IPS-NIHi11 (cell line): ENCODE data around the gene ITGA11.

Experiments used
- DNase-seq: peaks from one replicate; pipeline ENCODE4 v3.0.0; 2012; ENCODE audit warnings: mixed read lengths, low spot score

The ITGA11 gene, protein sequence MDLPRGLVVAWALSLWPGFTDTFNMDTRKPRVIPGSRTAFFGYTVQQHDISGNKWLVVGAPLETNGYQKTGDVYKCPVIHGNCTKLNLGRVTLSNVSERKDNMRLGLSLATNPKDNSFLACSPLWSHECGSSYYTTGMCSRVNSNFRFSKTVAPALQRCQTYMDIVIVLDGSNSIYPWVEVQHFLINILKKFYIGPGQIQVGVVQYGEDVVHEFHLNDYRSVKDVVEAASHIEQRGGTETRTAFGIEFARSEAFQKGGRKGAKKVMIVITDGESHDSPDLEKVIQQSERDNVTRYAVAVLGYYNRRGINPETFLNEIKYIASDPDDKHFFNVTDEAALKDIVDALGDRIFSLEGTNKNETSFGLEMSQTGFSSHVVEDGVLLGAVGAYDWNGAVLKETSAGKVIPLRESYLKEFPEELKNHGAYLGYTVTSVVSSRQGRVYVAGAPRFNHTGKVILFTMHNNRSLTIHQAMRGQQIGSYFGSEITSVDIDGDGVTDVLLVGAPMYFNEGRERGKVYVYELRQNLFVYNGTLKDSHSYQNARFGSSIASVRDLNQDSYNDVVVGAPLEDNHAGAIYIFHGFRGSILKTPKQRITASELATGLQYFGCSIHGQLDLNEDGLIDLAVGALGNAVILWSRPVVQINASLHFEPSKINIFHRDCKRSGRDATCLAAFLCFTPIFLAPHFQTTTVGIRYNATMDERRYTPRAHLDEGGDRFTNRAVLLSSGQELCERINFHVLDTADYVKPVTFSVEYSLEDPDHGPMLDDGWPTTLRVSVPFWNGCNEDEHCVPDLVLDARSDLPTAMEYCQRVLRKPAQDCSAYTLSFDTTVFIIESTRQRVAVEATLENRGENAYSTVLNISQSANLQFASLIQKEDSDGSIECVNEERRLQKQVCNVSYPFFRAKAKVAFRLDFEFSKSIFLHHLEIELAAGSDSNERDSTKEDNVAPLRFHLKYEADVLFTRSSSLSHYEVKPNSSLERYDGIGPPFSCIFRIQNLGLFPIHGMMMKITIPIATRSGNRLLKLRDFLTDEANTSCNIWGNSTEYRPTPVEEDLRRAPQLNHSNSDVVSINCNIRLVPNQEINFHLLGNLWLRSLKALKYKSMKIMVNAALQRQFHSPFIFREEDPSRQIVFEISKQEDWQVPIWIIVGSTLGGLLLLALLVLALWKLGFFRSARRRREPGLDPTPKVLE

DNA sequence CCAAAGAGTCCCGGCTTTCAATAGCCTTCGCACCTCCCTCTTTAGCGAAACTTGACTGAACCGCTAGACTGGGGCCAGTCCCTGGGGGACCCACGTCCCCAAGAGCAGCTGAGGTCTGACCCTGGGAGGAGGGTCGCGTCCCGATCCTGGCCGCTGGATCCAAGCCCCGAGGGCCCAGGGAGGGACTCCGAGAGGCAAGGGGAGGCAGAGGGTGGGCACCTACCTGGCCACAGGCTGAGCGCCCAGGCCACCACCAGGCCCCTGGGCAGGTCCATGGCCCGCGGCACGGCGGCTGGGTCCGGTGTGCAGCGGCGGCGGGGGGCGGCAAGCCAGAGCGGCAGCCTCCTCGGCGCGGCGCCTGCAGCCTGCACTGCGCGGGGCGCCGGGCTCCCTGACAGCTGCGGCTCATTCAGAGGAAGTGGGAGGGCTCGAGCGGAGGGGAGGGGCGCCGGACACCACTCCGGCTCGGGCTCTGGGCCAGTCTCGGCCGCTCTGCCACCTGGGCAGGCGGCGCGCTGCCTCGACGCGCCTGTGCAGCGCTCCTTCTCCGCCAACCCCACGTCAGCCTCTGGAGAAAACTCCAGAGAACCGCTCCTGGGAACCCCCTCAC lies at the start of gene ITGA11:
Gene ITGA11, minus strand, starts transcription at position 372 of the 610 bp plus-strand sequence. Its CDS starts 97 bp downstream, at position 275.
- peak; percentile 94 for DNase-seq

GRCh38 chr15:68481321-68481720 lies 49.4 kb upstream of the ITGA11 start:
- DNase-seq, result no peak

DNA sequence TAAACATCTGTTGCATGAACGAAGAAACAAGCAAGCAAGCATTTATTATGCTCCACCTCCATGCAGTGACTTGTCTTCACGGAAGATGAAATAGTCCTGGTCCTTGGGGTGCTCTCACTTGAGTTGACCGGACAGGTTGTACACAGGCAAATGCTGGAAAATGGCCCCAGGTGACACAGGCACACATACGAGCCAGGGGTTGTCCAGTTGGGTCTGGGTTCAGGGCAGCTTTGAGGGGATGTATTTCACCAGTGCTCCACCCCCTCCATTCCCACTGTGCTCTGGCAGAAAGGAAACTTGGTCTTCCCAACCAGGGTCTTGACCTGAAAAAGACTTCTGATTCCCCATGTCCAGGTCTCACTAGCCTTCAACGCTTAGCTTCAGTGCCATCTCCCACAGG lies 48.3 kb upstream of the ITGA11 start:
- no peak for DNase-seq

DNA sequence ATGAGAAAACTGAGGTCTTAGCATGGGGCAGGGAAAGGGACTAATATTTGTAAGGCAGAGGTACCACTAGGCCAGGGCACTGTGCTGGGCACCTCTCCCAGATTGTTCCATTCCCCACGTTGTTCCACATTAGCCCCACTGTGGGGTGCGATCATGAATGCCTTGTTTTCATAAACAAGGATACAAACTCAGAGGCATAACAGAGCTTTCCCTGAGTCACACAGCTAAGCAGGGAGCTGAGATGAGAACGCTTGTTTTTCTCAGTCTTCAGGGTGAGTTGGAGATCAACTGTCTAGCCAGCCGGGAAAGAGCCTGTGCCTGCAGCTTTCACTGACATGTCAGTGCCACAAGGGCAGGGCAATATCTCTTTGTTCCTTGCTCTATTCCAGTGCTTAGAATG lies 47.9 kb upstream of the ITGA11 start:
- no peak for DNase-seq

GRCh38 chr15:68479406-68479805 lies 47.4 kb upstream of the ITGA11 start:
- no peak for DNase-seq

- DNase-seq, result no peak
Measured at GRCh38 chr15:68478853-68479252, 46.9 kb upstream of the ITGA11 start.

DNA sequence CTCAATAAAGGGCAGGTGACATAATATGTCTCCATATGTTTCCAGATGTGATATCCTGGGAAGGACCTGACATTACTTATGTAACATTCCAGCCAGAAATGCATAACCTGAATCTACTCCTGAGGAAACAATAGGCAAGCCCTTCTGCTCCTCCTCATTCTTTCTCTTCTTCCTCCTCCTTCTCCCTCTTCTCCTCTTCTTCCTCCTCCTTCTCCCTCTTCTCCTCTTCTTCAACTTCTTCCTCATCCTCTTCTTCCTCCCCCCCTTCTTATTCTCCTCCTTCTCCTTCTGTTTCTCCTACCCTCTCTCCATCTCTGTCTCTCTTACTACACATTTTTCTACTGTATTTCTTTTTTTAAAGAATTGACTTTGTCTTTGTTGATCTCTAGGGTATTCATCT lies 43.5 kb upstream of the ITGA11 start:
- no peak for DNase-seq

DNA sequence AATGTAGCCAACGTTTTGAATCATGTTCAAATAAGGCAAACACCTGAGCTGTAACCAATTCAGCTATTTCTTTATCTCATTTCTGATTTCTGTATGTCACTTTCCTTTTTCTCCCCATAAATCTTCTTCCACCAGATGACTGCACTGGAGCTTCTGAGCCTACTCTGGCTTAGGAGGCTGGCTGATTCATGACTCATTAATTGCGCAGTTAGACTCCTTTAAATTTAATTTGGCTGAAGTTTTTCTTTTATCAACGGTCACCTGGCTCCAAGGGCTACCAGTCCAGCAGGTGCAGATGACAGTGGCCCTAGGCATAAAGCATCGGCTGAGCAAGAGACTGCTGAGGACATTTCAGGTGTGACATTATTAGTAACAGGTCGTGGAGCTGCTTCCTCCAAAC lies 39.6 kb upstream of the ITGA11 start:
- DNase-seq, result no peak

DNA sequence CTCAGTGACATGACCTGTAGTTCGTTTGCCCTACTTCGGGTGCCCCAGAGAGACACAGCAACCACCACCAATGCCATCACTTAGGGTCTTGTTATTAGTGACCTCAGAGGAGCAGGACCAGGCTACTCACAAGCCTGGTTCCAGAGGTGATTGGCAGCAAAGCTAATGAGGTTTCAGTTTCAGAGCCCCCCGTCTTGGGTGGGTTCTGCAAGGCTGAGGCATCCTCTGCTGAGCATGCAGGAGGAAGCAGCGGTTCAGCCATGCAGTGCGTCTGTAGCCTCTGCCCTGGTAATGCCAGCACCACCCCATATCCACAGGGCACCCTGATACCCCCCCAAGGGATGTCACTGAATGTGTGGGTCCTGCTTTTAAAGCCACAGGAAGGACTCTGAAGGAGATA lies 39.0 kb upstream of the ITGA11 start:
- DNase-seq, result no peak

- no peak for DNase-seq
Measured at GRCh38 chr15:68470049-68470742, 38.2 kb upstream of the ITGA11 start.

DNA sequence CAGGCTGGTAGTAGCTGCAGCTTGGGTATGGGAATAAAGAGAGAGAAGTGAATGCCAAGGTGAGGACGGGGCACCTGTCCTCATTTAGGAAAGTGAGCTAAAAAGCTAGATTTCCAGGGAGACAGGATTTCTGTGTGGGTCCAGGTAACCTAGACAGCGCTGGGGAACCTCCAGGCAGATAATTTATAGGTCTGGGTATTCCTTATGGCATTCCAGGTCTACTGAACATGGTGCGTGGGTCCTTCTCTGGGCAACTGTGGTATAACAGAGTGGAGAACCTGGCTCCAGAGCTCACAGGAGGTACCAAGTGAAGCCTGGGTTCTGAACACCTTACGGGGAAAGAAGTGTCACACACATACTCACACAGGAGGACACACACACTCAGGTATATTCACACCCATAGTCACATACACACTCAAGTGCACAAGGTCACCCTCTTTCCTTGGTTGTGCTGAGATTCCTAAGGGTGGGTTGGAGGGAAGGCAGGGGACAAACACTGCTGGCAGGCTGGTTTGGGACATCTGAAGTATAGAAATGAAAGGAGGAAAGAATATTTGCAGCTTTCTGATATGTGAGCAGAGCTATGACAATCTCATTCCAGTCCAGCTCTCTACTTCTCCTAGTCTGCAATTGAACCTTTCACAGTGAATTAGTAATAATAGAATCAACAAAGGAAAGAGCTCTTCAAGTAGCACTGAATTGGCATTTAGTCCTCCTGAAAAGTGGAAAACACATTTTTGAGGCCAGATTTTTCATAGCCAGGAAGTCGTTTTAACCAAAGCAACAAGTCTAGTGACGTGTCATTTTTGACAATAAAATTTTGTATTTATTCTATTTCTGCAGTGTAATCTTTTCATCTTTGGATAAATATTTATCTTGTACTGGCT lies 37.4 kb upstream of the ITGA11 start:
- no peak for DNase-seq

DNA sequence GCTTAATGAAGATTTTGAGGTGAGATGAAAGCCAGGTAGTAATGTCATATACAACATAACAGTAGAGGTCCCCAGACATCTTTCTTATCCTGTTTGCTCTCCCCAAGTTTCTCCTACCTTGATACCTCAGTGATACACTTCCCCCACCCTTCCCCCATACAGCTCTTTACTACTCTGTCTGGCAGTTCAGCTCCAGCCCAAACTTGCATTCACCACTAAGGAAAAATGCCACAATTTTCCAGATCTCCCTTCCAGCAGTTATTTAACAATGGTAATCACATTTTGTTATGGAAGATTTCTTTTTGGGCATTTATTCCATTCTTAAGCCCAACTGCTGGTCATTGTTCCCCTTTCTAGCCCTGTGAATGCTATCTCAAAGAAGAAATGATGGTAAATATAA lies 34.9 kb upstream of the ITGA11 start:
- DNase-seq, result no peak

DNA sequence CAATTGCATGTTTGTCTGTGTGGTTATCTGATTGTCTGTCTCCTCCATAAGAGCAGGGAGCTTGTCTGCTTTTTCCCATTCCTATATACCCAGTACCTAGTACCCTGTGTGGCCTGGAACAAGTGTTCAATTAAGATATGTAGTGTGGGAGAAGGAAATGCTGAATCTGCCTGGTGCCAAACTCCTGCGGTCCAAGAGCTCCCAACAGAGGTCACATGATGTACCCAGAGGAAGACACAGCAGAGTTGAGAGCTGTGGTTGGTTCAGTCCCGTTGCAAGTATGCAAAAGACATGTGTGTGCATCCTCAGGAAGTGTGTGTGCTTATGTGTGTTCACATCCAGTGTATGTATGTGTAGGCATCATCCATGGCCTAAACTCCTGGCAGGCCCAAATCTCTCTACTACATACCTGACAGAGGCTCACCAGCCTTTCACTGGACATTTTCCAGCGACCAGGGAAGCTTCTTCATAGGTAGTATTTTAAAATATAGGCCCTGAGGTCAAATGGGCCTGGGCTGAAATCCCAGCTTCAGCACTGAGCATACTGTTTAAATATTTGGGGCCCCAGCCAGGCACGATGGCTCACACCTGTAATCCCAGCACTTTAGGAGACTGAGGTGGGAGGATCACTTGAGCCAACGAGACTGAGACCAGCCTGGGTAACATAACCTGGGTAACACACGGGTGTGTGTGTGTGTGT lies 34.0 kb upstream of the ITGA11 start:
- no peak for DNase-seq

DNA sequence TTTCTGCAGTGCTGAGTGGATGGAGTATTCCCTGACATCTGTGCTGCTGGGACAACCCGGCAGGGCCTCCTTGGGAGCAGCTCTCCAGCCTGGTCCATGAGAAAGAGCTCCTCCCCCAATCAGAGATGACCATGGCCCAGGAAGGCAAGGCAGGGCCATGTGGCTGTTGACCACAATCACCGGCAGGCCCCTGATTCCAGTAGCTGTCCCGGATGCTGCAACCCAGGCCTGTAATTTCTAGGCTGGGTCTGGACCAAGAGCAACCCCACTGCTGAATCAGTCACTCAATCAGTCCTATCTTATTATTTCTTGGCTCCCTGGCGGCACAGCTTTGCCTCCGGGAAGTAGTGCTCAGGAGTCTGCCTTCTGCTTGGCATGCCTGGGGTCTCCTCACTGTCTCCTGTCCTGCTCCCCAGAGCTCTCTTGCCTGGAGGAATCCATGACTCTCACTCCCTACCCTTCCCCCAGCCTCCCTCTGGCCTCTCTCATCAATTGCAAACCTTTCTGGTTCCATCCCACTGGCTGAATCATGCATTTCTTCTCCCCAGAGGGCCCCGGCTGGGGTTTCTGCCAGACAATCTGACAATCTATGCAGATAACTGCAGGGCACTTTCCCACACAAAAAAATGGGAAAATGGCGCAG lies 32.6 kb upstream of the ITGA11 start:
- DNase-seq, result no peak

DNA sequence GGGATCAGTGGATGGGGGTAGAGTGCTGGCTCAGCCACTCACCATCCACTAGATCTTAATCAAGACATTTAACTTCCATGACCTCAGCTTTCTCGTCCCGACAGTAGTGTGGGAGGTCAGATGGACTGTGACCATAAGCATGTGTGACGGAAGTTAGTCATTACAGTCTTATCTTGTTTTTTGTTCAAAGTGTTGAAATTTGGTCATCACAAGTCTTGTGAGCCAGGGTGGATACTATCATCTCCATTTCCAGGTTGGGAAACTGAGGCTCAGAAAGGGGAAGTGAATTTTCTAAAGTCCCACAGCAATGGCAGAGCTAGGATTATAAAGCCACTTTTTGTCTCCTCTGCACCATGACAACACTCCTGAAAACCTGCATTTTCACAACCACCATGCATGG lies 32.0 kb upstream of the ITGA11 start:
- no peak for DNase-seq

- no peak for DNase-seq
Measured at GRCh38 chr15:68463444-68463843, 31.5 kb upstream of the ITGA11 start.

- DNase-seq, result no peak
Measured at GRCh38 chr15:68460166-68460565, 28.2 kb upstream of the ITGA11 start.

DNA sequence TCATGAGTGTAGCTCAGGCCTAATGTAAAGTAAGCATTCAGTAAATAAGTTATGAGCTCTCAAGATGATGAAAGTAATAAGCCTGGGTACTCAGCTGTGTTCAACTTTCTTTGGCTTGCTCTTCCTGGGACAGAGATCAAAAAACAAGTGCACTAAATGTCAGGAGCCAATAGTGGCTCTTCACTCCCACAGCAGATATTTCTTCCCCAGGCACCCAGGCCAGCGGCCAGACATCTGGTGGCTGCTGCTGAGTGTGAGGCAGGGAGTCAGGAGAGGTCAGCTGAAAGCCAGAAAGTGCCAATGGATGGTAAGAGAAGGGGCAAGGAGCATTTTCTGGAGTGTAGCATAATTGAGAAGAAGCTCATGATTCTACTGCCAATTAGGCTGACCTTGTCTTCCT lies 18.2 kb upstream of the ITGA11 start:
- no peak for DNase-seq

DNA sequence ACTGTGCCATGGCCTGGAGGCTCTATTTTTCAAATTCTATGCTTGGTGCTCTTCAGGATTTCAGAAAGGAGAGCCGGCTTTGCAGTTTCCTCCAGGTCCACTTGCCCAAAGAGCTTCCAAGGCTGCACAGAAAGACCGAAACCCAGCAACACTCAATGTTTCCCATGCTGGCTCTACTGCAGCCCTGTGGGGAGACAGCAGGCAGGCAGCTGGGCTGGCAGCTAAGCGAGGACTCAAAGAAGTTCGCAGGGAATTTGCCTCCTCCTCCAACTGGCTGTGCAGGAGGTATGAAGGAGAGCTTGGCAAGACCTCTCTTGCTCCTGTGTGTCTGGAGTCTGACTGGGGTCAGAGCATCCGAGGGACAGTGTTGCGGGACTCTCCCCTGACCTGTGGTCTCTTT lies 17.4 kb upstream of the ITGA11 start:
- DNase-seq, result no peak
